ENCODE measurements around the gene CAPZA1.

- TF ChIP-seq CTCF (conservative IDR thresholded peaks at IDR 0.05 in 1 of 2, IDR thresholded peaks at IDR 0.05 in 1 of 2; ENCODE audit: extremely low read depth in 1 of 2, insufficient read depth in 1 of 2, low read depth in 1 of 2, low read length in 2 of 2) (no peak), EZH2 (IDR thresholded peaks at IDR 0.05; ENCODE audit: borderline replicate concordance, low read length) (no peak)
Observed at GRCh38 chr1:112685913-112686312, 66.3 kb downstream of the CAPZA1 start.

All from mammary epithelial cell (primary cell).